Neural cell (in vitro differentiated cells): ENCODE results near the gene RNF138. TPM values are rescaled to one million over a fixed set of nuclear protein-coding genes. Genes with fewer than 3 reads are reported as not detected.

ENCODE experiments used
- H2AFZ ChIP-seq: fragments of 200-600, 300-800 bp; sonication (generic), shearing (Covaris generic); 2 replicates; pipeline ENCODE4 v1.6.0; 2014; ENCODE audit warnings: low read depth, mild to moderate bottlenecking, antibody characterized with exemption, low read length, moderate library complexity
- H3F3A ChIP-seq: fragments of 200-600 bp; shearing (Covaris generic); 2 replicates; pipeline ENCODE4 v1.6.1; 2016; ENCODE audit warnings: mild to moderate bottlenecking, moderate library complexity, mixed read lengths, antibody characterized with exemption, low read length; ENCODE audit not compliant: insufficient read depth, poor library complexity, severe bottlenecking
- H3K27ac ChIP-seq: fragments of 200-600, 300-800 bp; sonication (generic), shearing (Covaris generic); 2 replicates; pipeline ENCODE4 v1.5.1; 2014; ENCODE audit warnings: mild to moderate bottlenecking, low read length, moderate library complexity
- H3K27me3 ChIP-seq: fragments of 300-800, 200-600 bp; sonication (generic), shearing (Covaris generic); 2 replicates; pipeline ENCODE4 v1.6.0; 2014; ENCODE audit warnings: mild to moderate bottlenecking, low read depth, low read length, moderate library complexity; ENCODE audit not compliant: insufficient read depth
- H3K36me3 ChIP-seq: fragments of 300-800, 200-600 bp; sonication (generic), shearing (Covaris generic); 2 replicates; pipeline ENCODE4 v1.5.1; 2014; ENCODE audit warnings: mild to moderate bottlenecking, antibody characterized with exemption, low read length, moderate library complexity; ENCODE audit not compliant: insufficient read depth
- H3K4me2 ChIP-seq: fragments of 300-800, 200-600 bp; sonication (generic), shearing (Covaris generic); 2 replicates; pipeline ENCODE4 v1.6.0; 2014; ENCODE audit warnings: mild to moderate bottlenecking, low read length
- H3K4me3 ChIP-seq: fragments of 300-800, 200-600 bp; sonication (generic), shearing (Covaris generic); 2 replicates; pipeline ENCODE4 v1.5.1; 2014; ENCODE audit warnings: mild to moderate bottlenecking, low read length, moderate library complexity
- H3K79me2 ChIP-seq: fragments of 200-600 bp; shearing (Covaris generic); replicated peaks from 2 replicates; pipeline ENCODE4 v1.6.0; 2014; ENCODE audit warnings: mild to moderate bottlenecking, low read length, moderate library complexity; ENCODE audit not compliant: insufficient read depth
- H3K9ac ChIP-seq: fragments of 300-800, 200-600 bp; sonication (generic), shearing (Covaris generic); 2 replicates; pipeline ENCODE4 v1.6.1; 2016; ENCODE audit warnings: mild to moderate bottlenecking, low read length, mixed read lengths
- H3K9me2 ChIP-seq: fragments of 200-600 bp; shearing (Covaris generic); 2 replicates; pipeline ENCODE4 v1.6.1; 2016; ENCODE audit warnings: mild to moderate bottlenecking, low read length, mixed read lengths; ENCODE audit not compliant: insufficient read depth
- H3K9me3 ChIP-seq: fragments of 200-600, 300-800 bp; sonication (generic), shearing (Covaris generic); 2 replicates; pipeline ENCODE4 v1.6.1; 2016; ENCODE audit warnings: mild to moderate bottlenecking, mixed run types, low read length, moderate library complexity, mixed read lengths
- H4K20me1 ChIP-seq: fragments of 200-600 bp; shearing (Covaris generic); 2 replicates; pipeline ENCODE4 v1.6.1; 2016; ENCODE audit warnings: mild to moderate bottlenecking, mixed run types; ENCODE audit not compliant: insufficient read depth
- CTCF ChIP-seq: fragments of 450-650 bp; IDR thresholded peaks from 2 replicates; pipeline ENCODE4 v1.5.1; 2014; ENCODE audit warnings: antibody characterized with exemption, mild to moderate bottlenecking, moderate library complexity; ENCODE audit not compliant: poor library complexity, severe bottlenecking
- EP300 ChIP-seq: fragments of 450-650 bp; conservative IDR thresholded peaks from 2 replicates; pipeline ENCODE4 v1.6.1; 2014; ENCODE audit warnings: antibody characterized with exemption, mild to moderate bottlenecking, moderate library complexity; ENCODE audit not compliant: poor library complexity, severe bottlenecking
- EZH2 ChIP-seq: fragments of 200-600, 300-800 bp; shearing (Covaris generic), sonication (generic); IDR thresholded peaks from 2 replicates; pipeline ENCODE4 v1.6.1; 2014; ENCODE audit warnings: antibody characterized with exemption, low read length, borderline replicate concordance, mild to moderate bottlenecking; ENCODE audit not compliant: insufficient read depth, poor library complexity, severe bottlenecking
- MXI1 ChIP-seq: fragments of 450-650 bp; conservative IDR thresholded peaks from 2 replicates; pipeline ENCODE4 v1.6.1; 2014; ENCODE audit warnings: antibody characterized with exemption, mild to moderate bottlenecking; ENCODE audit not compliant: poor library complexity, severe bottlenecking
- POLR2AphosphoS5 ChIP-seq: IDR thresholded peaks from 2 replicates; pipeline ENCODE4 v1.6.1; 2012
- RAD21 ChIP-seq: fragments of 450-650 bp; conservative IDR thresholded peaks from 2 replicates; pipeline ENCODE4 v1.6.1; 2014; ENCODE audit warnings: antibody characterized with exemption, mild to moderate bottlenecking, moderate library complexity
- SMC3 ChIP-seq: fragments of 450-650 bp; conservative IDR thresholded peaks from 2 replicates; pipeline ENCODE4 v1.6.1; 2014; ENCODE audit warnings: antibody characterized with exemption, mild to moderate bottlenecking, moderate library complexity; ENCODE audit not compliant: poor library complexity
- TAF1 ChIP-seq: IDR thresholded peaks from 2 replicates; pipeline ENCODE4 v1.6.1; 2012; ENCODE audit warnings: low read depth
- polyA plus RNA-seq: library from polyadenylated mRNA; depleted of rRNA; stranded (reverse); fragments of >200 nt; gene quantifications from 2 replicates; pipeline ENCODE4 v1.2.3, GENCODE V29; 2014
- TF ChIP-seq, protein P1 (sequence below): IDR thresholded peaks from 2 replicates; pipeline ENCODE4 v1.6.1; 2012; ENCODE audit warnings: borderline replicate concordance

RNF138 gene
- polyA plus RNA-seq, 1 donor from 2014 or later = 40.3 TPM

- no peaks in the 10 kb centered on the region for H3K9me3 ChIP-seq
Measured at GRCh38 chr18:32056613-32057358, 34.9 kb upstream of the RNF138 start.

GRCh38 chr18:32057624-32058165 lies 34.0 kb upstream of the RNF138 start:
- Histone ChIP-seq H2AFZ (no peak overlapping the region), H3K36me3 (no peaks in the 10 kb centered on the region), H3K9ac (no peak overlapping the region), H3K79me2 (no peaks in the 10 kb centered on the region), H3F3A (no peaks in the 10 kb centered on the region), H3K27ac (no peak overlapping the region), H4K20me1 (no peaks in the 10 kb centered on the region), H3K4me3 (no peak overlapping the region), H3K9me3 (no peaks in the 10 kb centered on the region), H3K9me2 (no peaks in the 10 kb centered on the region), H3K27me3 (no peaks in the 10 kb centered on the region), H3K4me2 (no peak overlapping the region)
- TF ChIP-seq EZH2 = no peak

More at GRCh38 chr18:32056613-32057358, 34.9 kb upstream of the RNF138 start:
- Histone ChIP-seq H3K4me3 (no peak overlapping the region), H4K20me1 (no peaks in the 10 kb centered on the region), H3K36me3 (no peaks in the 10 kb centered on the region), H3K4me2 (no peak overlapping the region), H3K9ac (no peak overlapping the region), H3K9me2 (no peaks in the 10 kb centered on the region), H2AFZ (no peak overlapping the region), H3K27ac (no peak overlapping the region), H3K79me2 (no peaks in the 10 kb centered on the region), H3F3A (no peaks in the 10 kb centered on the region), H3K27me3 (no peaks in the 10 kb centered on the region)
- TF ChIP-seq SMC3 (no peak), RAD21 (no peak), POLR2AphosphoS5 (no peak), CTCF (no peak), EP300 (no peak), TAF1 (no peak), MXI1 (no peak)

DNA sequence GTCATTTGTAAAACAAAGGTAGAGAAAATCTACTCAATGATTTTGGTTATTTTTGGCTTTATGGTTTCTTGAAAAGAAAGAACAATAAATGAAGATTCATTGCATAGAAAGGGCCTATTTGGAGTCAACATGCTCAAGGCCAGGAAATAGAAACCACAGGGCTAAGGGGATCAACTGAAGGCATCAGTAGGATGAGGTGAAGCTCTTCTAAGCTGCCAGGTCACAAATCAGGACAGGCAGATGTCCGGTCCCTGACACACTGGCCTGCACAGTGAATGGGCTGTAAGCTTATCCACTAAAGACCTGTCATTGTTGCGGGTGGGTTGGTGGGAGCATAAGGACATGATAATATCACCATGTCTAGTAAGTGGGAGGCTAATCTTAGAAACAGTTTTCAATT lies 31.6 kb upstream of the RNF138 start:
- Histone ChIP-seq H4K20me1 (no peaks in the 10 kb centered on the region), H3K9me2 (no peaks in the 10 kb centered on the region), H3F3A (no peaks in the 10 kb centered on the region), H3K36me3 (no peaks in the 10 kb centered on the region), H3K4me3 (no peak overlapping the region), H3K9ac (no peak overlapping the region), H2AFZ (no peak overlapping the region), H3K9me3 (no peaks in the 10 kb centered on the region), H3K27ac (no peak overlapping the region), H3K79me2 (no peaks in the 10 kb centered on the region), H3K27me3 (no peaks in the 10 kb centered on the region), H3K4me2 (no peak overlapping the region)
- TF ChIP-seq POLR2AphosphoS5 (no peak), RAD21 (no peak), CTCF (no peak), TAF1 (no peak), SMC3 (no peak), MXI1 (no peak), EP300 (no peak), EZH2 (no peak)
- TF ChIP-seq, protein P1, sequence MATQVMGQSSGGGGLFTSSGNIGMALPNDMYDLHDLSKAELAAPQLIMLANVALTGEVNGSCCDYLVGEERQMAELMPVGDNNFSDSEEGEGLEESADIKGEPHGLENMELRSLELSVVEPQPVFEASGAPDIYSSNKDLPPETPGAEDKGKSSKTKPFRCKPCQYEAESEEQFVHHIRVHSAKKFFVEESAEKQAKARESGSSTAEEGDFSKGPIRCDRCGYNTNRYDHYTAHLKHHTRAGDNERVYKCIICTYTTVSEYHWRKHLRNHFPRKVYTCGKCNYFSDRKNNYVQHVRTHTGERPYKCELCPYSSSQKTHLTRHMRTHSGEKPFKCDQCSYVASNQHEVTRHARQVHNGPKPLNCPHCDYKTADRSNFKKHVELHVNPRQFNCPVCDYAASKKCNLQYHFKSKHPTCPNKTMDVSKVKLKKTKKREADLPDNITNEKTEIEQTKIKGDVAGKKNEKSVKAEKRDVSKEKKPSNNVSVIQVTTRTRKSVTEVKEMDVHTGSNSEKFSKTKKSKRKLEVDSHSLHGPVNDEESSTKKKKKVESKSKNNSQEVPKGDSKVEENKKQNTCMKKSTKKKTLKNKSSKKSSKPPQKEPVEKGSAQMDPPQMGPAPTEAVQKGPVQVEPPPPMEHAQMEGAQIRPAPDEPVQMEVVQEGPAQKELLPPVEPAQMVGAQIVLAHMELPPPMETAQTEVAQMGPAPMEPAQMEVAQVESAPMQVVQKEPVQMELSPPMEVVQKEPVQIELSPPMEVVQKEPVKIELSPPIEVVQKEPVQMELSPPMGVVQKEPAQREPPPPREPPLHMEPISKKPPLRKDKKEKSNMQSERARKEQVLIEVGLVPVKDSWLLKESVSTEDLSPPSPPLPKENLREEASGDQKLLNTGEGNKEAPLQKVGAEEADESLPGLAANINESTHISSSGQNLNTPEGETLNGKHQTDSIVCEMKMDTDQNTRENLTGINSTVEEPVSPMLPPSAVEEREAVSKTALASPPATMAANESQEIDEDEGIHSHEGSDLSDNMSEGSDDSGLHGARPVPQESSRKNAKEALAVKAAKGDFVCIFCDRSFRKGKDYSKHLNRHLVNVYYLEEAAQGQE = no peak
